Psoas muscle (tissue), 8 donors: ENCODE measurements around the gene MNAT1. TPM values are rescaled to one million over a fixed set of nuclear protein-coding genes. Genes with fewer than 3 reads are reported as not detected.

ENCODE experiments used
- ATAC-seq, 4 donors: fragments of 200-7000 bp; cut with Tn5 transposase; one replicate each; pipeline ENCODE4 v1.9.1; 2020; ENCODE audit warnings: moderate library complexity in 3 of 4, mild to moderate bottlenecking in 2 of 4
- DNase-seq, 2 donors: peaks; one replicate each; pipeline ENCODE4 v3.0.0-alpha.2; 2020
- H3K27ac ChIP-seq: fragments of 200-600 bp; one replicate; pipeline ENCODE4 v1.8.0; 2022
- H3K27me3 ChIP-seq, 3 donors: fragments of 200-600 bp in 1 of 3; one replicate each; pipeline versions ENCODE4 v1.6.1 to v1.8.0; 2013 to 2022; ENCODE audit warnings: low read length in 2 of 3, mild to moderate bottlenecking in 2 of 3, moderate library complexity in 1 of 3; ENCODE audit not compliant: insufficient read depth in 3 of 3
- H3K36me3 ChIP-seq, 2 donors: fragments of 200-600 bp in 1 of 2; one replicate each; pipeline versions ENCODE4 v1.6.1 to v1.8.0; 2013 to 2022; ENCODE audit warnings: low read depth in 1 of 2, mild to moderate bottlenecking in 1 of 2, moderate library complexity in 1 of 2; ENCODE audit not compliant: insufficient read depth in 1 of 2
- H3K4me1 ChIP-seq: fragments of 200-600 bp; one replicate; pipeline ENCODE4 v1.8.0; 2022
- H3K4me3 ChIP-seq: fragments of 200-600 bp; one replicate; pipeline ENCODE4 v1.8.0; 2022; ENCODE audit warnings: mild to moderate bottlenecking
- H3K9me3 ChIP-seq: fragments of 200-600 bp; one replicate; pipeline ENCODE4 v1.8.0; 2022
- WGBS, 3 donors: extraction: QIAGEN DNeasy Blood & Tissue Kit; methylation state at CpG; one replicate each; pipeline versions ENCODE4 v1.1.6 to v1.1.7; 2013; 5-methylcytosine and 5-hydroxymethylcytosine counted together
- intact Hi-C, 2 donors: fragments of 100-400 bp; cut with DNase I; formaldehyde crosslinking; loops; one replicate each; pipeline versions ENCODE4 v1.11.0 to v1.14.2; 2022
- polyA plus RNA-seq, 3 donors: library from polyadenylated mRNA; stranded (reverse); fragments of 200-250 nt; gene quantifications; one replicate each; pipeline ENCODE4 v1.2.3, GENCODE V29; 2013
- total RNA-seq, 4 donors: library from RNA; stranded (reverse); fragmentation: NEBNext Ultra II Directional in 2 of 4; extraction: Animal tissue kit (Norgen Biotek cat#: 25700) in 2 of 4; gene quantifications; one replicate each; pipeline versions ENCODE4 v1.2.1 to v1.2.4, GENCODE V29; 2021 to 2023
- TF ChIP-seq, protein P1 (sequence below): fragments of 200-600 bp; IDR thresholded peaks from one replicate; pipeline ENCODE4 v1.8.0; 2022; ENCODE audit warnings: antibody characterized with exemption
- donor health status: healthy with polysubstance abuse.
- donor health status: DM: no; HTN: no; CAD: no; lungs with moderate emphysema.
- donor health status: Bipolar disorder and iron deficiency.
- donor health status: healthy.
- donor health status: DM: yes; HTN: yes; CAD: no.
- donor health status: DM: no; HTN: no; CAD: no.
- donor health status: DM: no; HTN: no; CAD: no.
- donor health status: DM: yes; HTN: yes; CAD: no.

Gene MNAT1
- total and polyA plus RNA-seq, 7 donors: 24.0 to 74.3 (median 59.3) TPM

GRCh38 chr14:60720391-60720790, 14.2 kb upstream of the MNAT1 start:
- DNase-seq (no peak), ATAC-seq (no peak)
- Histone ChIP-seq H3K4me3 (peak overlapping the region; percentile 96), H3K4me1 (peaks cover 38% of the 10 kb centered on the region), H3K36me3 (peaks cover 0 to 41% of the 10 kb centered on the region in 2 donors), H3K27ac (peak overlapping the region; percentile 97), H3K27me3 (no peaks in the 10 kb centered on the region), H3K9me3 (no peaks in the 10 kb centered on the region)
- TF ChIP-seq, protein P1, sequence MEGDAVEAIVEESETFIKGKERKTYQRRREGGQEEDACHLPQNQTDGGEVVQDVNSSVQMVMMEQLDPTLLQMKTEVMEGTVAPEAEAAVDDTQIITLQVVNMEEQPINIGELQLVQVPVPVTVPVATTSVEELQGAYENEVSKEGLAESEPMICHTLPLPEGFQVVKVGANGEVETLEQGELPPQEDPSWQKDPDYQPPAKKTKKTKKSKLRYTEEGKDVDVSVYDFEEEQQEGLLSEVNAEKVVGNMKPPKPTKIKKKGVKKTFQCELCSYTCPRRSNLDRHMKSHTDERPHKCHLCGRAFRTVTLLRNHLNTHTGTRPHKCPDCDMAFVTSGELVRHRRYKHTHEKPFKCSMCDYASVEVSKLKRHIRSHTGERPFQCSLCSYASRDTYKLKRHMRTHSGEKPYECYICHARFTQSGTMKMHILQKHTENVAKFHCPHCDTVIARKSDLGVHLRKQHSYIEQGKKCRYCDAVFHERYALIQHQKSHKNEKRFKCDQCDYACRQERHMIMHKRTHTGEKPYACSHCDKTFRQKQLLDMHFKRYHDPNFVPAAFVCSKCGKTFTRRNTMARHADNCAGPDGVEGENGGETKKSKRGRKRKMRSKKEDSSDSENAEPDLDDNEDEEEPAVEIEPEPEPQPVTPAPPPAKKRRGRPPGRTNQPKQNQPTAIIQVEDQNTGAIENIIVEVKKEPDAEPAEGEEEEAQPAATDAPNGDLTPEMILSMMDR: no peak
- intact Hi-C loops: loop anchor here (2.0 to 10.0 kb wide), 7 partner anchors 63 to 534 kb away; no protein-coding TSS in a partner anchor
- 70 to 85% (median 74%) methylated on average over 1 of the region's 1 CpG for WGBS, 3 donors

DNA sequence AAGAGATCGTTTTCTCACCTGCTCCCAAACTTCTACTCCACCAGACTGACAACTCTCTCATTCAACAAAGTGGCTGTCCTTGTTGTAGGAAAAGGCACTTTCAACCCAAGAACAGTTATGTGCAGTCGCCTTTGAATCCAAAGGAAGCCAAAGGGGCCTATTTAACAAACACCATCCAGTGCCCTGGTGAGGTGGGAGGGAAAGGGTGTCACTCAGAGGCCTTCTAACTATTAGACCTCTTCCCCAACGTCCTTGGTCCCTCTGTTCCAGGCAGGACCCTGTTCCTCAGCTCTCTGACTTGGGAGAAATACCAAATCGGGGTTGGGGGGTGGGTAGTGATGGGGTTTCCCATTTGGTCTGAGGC, 13.6 kb upstream of the MNAT1 start:
- Histone ChIP-seq H3K27me3 (no peaks in the 10 kb centered on the region), H3K9me3 (no peaks in the 10 kb centered on the region), H3K36me3 (peaks cover 0 to 41% of the 10 kb centered on the region in 2 donors), H3K4me1 (peaks cover 32% of the 10 kb centered on the region), H3K4me3 (peak overlapping the region; percentile 96), H3K27ac (peak overlapping the region; percentile 97)
- intact Hi-C loops: loop anchor here (2.0 to 10.0 kb wide), 7 partner anchors 64 to 534 kb away; no protein-coding TSS in a partner anchor
- DNase-seq: no peak
- 20 to 26% (median 20%) methylated on average over 4 of the region's 4 CpGs for WGBS, 3 donors
- TF ChIP-seq, protein P1: no peak
- ATAC-seq: no peak

- Histone ChIP-seq H3K9me3 (no peaks in the 10 kb centered on the region), H3K27me3 (no peaks in the 10 kb centered on the region), H3K27ac (peak overlapping the region; percentile 97), H3K4me3 (peak overlapping the region; percentile 96), H3K36me3 (peaks cover 0 to 38% of the 10 kb centered on the region in 2 donors), H3K4me1 (peaks cover 30% of the 10 kb centered on the region)
- WGBS, 3 donors: 1 to 2% (median 2%) methylated on average over 52 to 70 of the region's 70 CpGs
- peak; percentile 67 to 87 for DNase-seq
- TF ChIP-seq, protein P1: peak; percentile 47
- peak; percentile 61 to 72 (median 70) for ATAC-seq
- intact Hi-C loops: loop anchor here (2.0 to 10.0 kb wide), 7 partner anchors 64 to 533 kb away; no protein-coding TSS in a partner anchor
Observed at GRCh38 chr14:60721326-60722106, 13.0 kb upstream of the MNAT1 start.

- TF ChIP-seq, protein P1: no peak
- intact Hi-C loops: loop anchor here (5.0 to 10.0 kb wide), 6 partner anchors 65 to 533 kb away; no protein-coding TSS in a partner anchor
- H3K9me3 ChIP-seq: no peaks in the 10 kb centered on the region
- H3K27ac ChIP-seq: peak overlapping the region; percentile 97
- H3K36me3 ChIP-seq: peaks cover 0 to 35% of the 10 kb centered on the region in 2 donors
- DNase-seq (no peak), ATAC-seq (no peak)
- H3K4me3 ChIP-seq: peak overlapping the region; percentile 96
- H3K27me3 ChIP-seq: no peaks in the 10 kb centered on the region
- WGBS, 3 donors: 0 to 2% (median 1%) methylated on average over 11 of the region's 11 CpGs
- peaks cover 30% of the 10 kb centered on the region for H3K4me1 ChIP-seq
Observed at GRCh38 chr14:60722107-60722356, 12.5 kb upstream of the MNAT1 start.
